Activated CD8-positive, alpha-beta memory T cell treated with anti-CD3 and anti-CD28 coated beads, Interleukin-2, amount 10 ng/mL, durations not matched to agents 7 days and 5 days (primary cell): ENCODE results near the gene SKP1. TPM values are rescaled to one million over a fixed set of nuclear protein-coding genes. Genes with fewer than 3 reads are reported as not detected.
"Not testable (repeated sequence)": the region's sequence is repeated elsewhere in the genome, so short reads cannot be mapped to it uniquely, and the experiment has no call there.

Source experiments
- ATAC-seq: fragments of 150-1000 bp; cut with Tn5 transposase; one replicate; pipeline ENCODE4 v1.10.0; 2021; ENCODE audit warnings: moderate library complexity
- CTCF ChIA-PET: fragments of 350-600 bp; sonication (Branson Sonifier 250); formaldehyde crosslinking; loops from one replicate; lab custom pipeline; 2021; ENCODE audit warnings: antibody characterized with exemption; lab: Charles Lee
- DNase-seq: peaks from one replicate; pipeline ENCODE4 v3.0.0-alpha.2; 2020
- H3K27ac Mint-ChIP-seq: one replicate; pipeline ENCODE4 v1.8.0; 2021; ENCODE audit warnings: mild to moderate bottlenecking, mixed read lengths
- H3K27me3 Mint-ChIP-seq: one replicate; pipeline ENCODE4 v1.8.0; 2021; ENCODE audit warnings: mixed read lengths
- H3K36me3 Mint-ChIP-seq: one replicate; pipeline ENCODE4 v1.8.0; 2021; ENCODE audit warnings: mild to moderate bottlenecking, mixed read lengths
- H3K4me1 Mint-ChIP-seq: one replicate; pipeline ENCODE4 v1.8.0; 2021; ENCODE audit warnings: mixed read lengths
- H3K4me3 Mint-ChIP-seq: one replicate; pipeline ENCODE4 v1.8.0; 2021; ENCODE audit warnings: mild to moderate bottlenecking, moderate library complexity, mixed read lengths
- H3K9me3 Mint-ChIP-seq: one replicate; pipeline ENCODE4 v1.8.0; 2022; ENCODE audit warnings: low read depth, mixed read lengths
- total RNA-seq, 2 experiments: library from RNA; stranded (reverse); gene quantifications; one replicate each; pipeline ENCODE4 v1.2.3, GENCODE V29; 2021

Gene SKP1
- total RNA-seq, 2 experiments from 2014 or later: 172 to 189 TPM

- H3K36me3 Mint-ChIP-seq: peaks cover 64% of the 10 kb centered on the region
- CTCF ChIA-PET: interaction anchor here (1.4 kb wide), 1 partner anchor 61 kb away, joined by 3 read pairs; no protein-coding TSS in a partner anchor
- H3K4me1 Mint-ChIP-seq: peaks cover 14% of the 10 kb centered on the region
- ATAC-seq (no peak), DNase-seq (no peak)
- no peak overlapping the region for H3K27ac Mint-ChIP-seq
- peaks cover 4% of the 10 kb centered on the region for H3K9me3 Mint-ChIP-seq
- no peak overlapping the region for H3K4me3 Mint-ChIP-seq
- no peaks in the 10 kb centered on the region for H3K27me3 Mint-ChIP-seq
Measured at GRCh38 chr5:134162592-134162991, 14.2 kb downstream of the SKP1 start.

GRCh38 chr5:134161513-134162395 is 15.0 kb downstream of the SKP1 start:
- CTCF ChIA-PET: interaction anchor here (1.4 to 1.9 kb wide), 4 partner anchors 9 to 122 kb away, joined by 3 to 6 read pairs (median 5); no protein-coding TSS in a partner anchor
- Mint-ChIP-seq H3K4me1 (peaks cover 14% of the 10 kb centered on the region), H3K36me3 (peaks cover 62% of the 10 kb centered on the region), H3K9me3 (peaks cover 4% of the 10 kb centered on the region), H3K4me3 (no peak overlapping the region), H3K27me3 (no peaks in the 10 kb centered on the region), H3K27ac (no peak overlapping the region)
- no peak for DNase-seq
- ATAC-seq: no peak

- CTCF ChIA-PET: interaction anchor here (1.0 to 24.2 kb wide), 7 partner anchors 8 to 114 kb away, joined by 3 to 430 read pairs (median 5); no protein-coding TSS in a partner anchor
- H3K4me1 Mint-ChIP-seq: peaks cover 12% of the 10 kb centered on the region
- no peak overlapping the region for H3K4me3 Mint-ChIP-seq
- H3K27ac Mint-ChIP-seq: no peak overlapping the region
- H3K9me3 Mint-ChIP-seq: no peaks in the 10 kb centered on the region
- ATAC-seq (no peak), DNase-seq (no peak)
- peaks cover 60% of the 10 kb centered on the region for H3K36me3 Mint-ChIP-seq
- H3K27me3 Mint-ChIP-seq: no peaks in the 10 kb centered on the region
Measured at GRCh38 chr5:134153657-134154056, 23.1 kb downstream of the SKP1 start.

- H3K27me3 Mint-ChIP-seq: no peaks in the 10 kb centered on the region
- ATAC-seq (no peak), DNase-seq (no peak)
- H3K36me3 Mint-ChIP-seq: peaks cover 57% of the 10 kb centered on the region
- CTCF ChIA-PET: interaction anchor here (0.6 to 24.2 kb wide), 10 partner anchors 8 to 136 kb away, joined by 3 to 430 read pairs (median 4); no protein-coding TSS in a partner anchor
- H3K4me3 Mint-ChIP-seq: no peak overlapping the region
- no peak overlapping the region for H3K27ac Mint-ChIP-seq
- H3K9me3 Mint-ChIP-seq: no peaks in the 10 kb centered on the region
- H3K4me1 Mint-ChIP-seq: peaks cover 12% of the 10 kb centered on the region
Measured at GRCh38 chr5:134153241-134153640, 23.5 kb downstream of the SKP1 start.

- CTCF ChIA-PET: interaction anchor here (1.3 to 24.2 kb wide), 6 partner anchors 9 to 137 kb away, joined by 3 to 430 read pairs (median 10); no protein-coding TSS in a partner anchor
- DNase-seq, ATAC-seq, H3K9me3 Mint-ChIP-seq, H3K27ac Mint-ChIP-seq, H3K27me3 Mint-ChIP-seq, H3K4me3 Mint-ChIP-seq: not testable (repeated sequence)
- H3K4me1 Mint-ChIP-seq: peaks cover 12% of the 10 kb centered on the region
- H3K36me3 Mint-ChIP-seq: peaks cover 49% of the 10 kb centered on the region
Measured at GRCh38 chr5:134152173-134152832, 24.4 kb downstream of the SKP1 start.

- Mint-ChIP-seq H3K27ac (peak overlapping the region; percentile 33), H3K9me3 (no peaks in the 10 kb centered on the region), H3K4me3 (no peak overlapping the region), H3K36me3 (peaks cover 49% of the 10 kb centered on the region), H3K4me1 (peaks cover 12% of the 10 kb centered on the region), H3K27me3 (no peaks in the 10 kb centered on the region)
- CTCF ChIA-PET: interaction anchor here (1.5 to 24.2 kb wide), 3 partner anchors 13 to 138 kb away, joined by 3 to 430 read pairs (median 43); no protein-coding TSS in a partner anchor
- DNase-seq: no peak
- no peak for ATAC-seq
Measured at GRCh38 chr5:134151723-134152122, 25.0 kb downstream of the SKP1 start.

- DNase-seq: no peak
- CTCF ChIA-PET: interaction anchor here (0.6 to 24.2 kb wide), 5 partner anchors 11 to 140 kb away, joined by 3 to 430 read pairs (median 3); no protein-coding TSS in a partner anchor
- H3K27ac Mint-ChIP-seq: no peak overlapping the region
- H3K4me3 Mint-ChIP-seq: no peak overlapping the region
- H3K4me1 Mint-ChIP-seq: peaks cover 12% of the 10 kb centered on the region
- ATAC-seq: no peak
- peaks cover 40% of the 10 kb centered on the region for H3K36me3 Mint-ChIP-seq
- no peaks in the 10 kb centered on the region for H3K9me3 Mint-ChIP-seq
- H3K27me3 Mint-ChIP-seq: no peaks in the 10 kb centered on the region
Measured at GRCh38 chr5:134149571-134150303, 27.0 kb downstream of the SKP1 start.

- CTCF ChIA-PET: interaction anchor here (1.4 to 24.2 kb wide), 3 partner anchors 10 to 110 kb away, joined by 3 to 430 read pairs (median 43); no protein-coding TSS in a partner anchor
Measured at GRCh38 chr5:134148986-134149539, 27.7 kb downstream of the SKP1 start.

GRCh38 chr5:134148316-134148715 is 28.4 kb downstream of the SKP1 start:
- Mint-ChIP-seq H3K4me1 (peaks cover 11% of the 10 kb centered on the region), H3K36me3 (peaks cover 31% of the 10 kb centered on the region)

More at GRCh38 chr5:134148986-134149539, 27.7 kb downstream of the SKP1 start:
- peaks cover 12% of the 10 kb centered on the region for H3K4me1 Mint-ChIP-seq
- peaks cover 38% of the 10 kb centered on the region for H3K36me3 Mint-ChIP-seq
- no peak for ATAC-seq
- H3K4me3 Mint-ChIP-seq: no peak overlapping the region
- H3K27me3 Mint-ChIP-seq: no peaks in the 10 kb centered on the region
- DNase-seq: no peak
- H3K9me3 Mint-ChIP-seq: no peaks in the 10 kb centered on the region
- no peak overlapping the region for H3K27ac Mint-ChIP-seq

GRCh38 chr5:134146651-134147518 is 29.9 kb downstream of the SKP1 start:
- no peaks in the 10 kb centered on the region for H3K9me3 Mint-ChIP-seq
- ATAC-seq (no peak), DNase-seq (no peak)
- H3K27ac Mint-ChIP-seq: no peak overlapping the region
- H3K4me1 Mint-ChIP-seq: peaks cover 10% of the 10 kb centered on the region
- H3K36me3 Mint-ChIP-seq: peaks cover 23% of the 10 kb centered on the region
- CTCF ChIA-PET: interaction anchor here (0.8 to 24.2 kb wide), 15 partner anchors 7 to 440 kb away, joined by 3 to 430 read pairs (median 4); no protein-coding TSS in a partner anchor
- H3K27me3 Mint-ChIP-seq: no peaks in the 10 kb centered on the region
- H3K4me3 Mint-ChIP-seq: no peak overlapping the region

More at GRCh38 chr5:134148316-134148715, 28.4 kb downstream of the SKP1 start:
- DNase-seq (no peak), ATAC-seq (no peak)
- Mint-ChIP-seq H3K4me3 (no peak overlapping the region), H3K9me3 (no peaks in the 10 kb centered on the region), H3K27ac (no peak overlapping the region), H3K27me3 (no peaks in the 10 kb centered on the region)
- CTCF ChIA-PET: interaction anchor here (0.7 to 24.2 kb wide), 4 partner anchors 9 to 703 kb away, joined by 3 to 430 read pairs (median 32); no protein-coding TSS in a partner anchor

- Mint-ChIP-seq H3K36me3 (peaks cover 21% of the 10 kb centered on the region), H3K9me3 (no peaks in the 10 kb centered on the region), H3K4me3 (no peak overlapping the region), H3K4me1 (peaks cover 7% of the 10 kb centered on the region), H3K27ac (no peak overlapping the region), H3K27me3 (no peaks in the 10 kb centered on the region)
- peak; percentile 84 for ATAC-seq
- peak; percentile 84 for DNase-seq
- CTCF ChIA-PET: interaction anchor here (0.7 to 24.2 kb wide), 16 partner anchors 7 to 441 kb away, joined by 3 to 430 read pairs (median 5); partner anchors contain the start of gene TCF7
Measured at GRCh38 chr5:134145779-134146581, 30.8 kb downstream of the SKP1 start.
